Motor neuron (in vitro differentiated cells): ENCODE results near the gene HDAC11. TPM values are rescaled to one million over a fixed set of nuclear protein-coding genes. Genes with fewer than 3 reads are reported as not detected.

Source experiments
- ATAC-seq, 8 experiments: fragments of 200-7000 bp; cut with Tn5 transposase; replicated peaks in 6 of 8; 2 replicates each; pipeline ENCODE4 v1.8.0; 2021; ENCODE audit warnings: mild to moderate bottlenecking in 8 of 8, moderate library complexity in 8 of 8
- H3K27ac ChIP-seq, 2 donors: fragments of 250-450 bp; sonication (Bioruptor Pico); 2 replicates each; pipeline ENCODE4 v1.9.0; 2021; ENCODE audit warnings: antibody characterized with exemption in 2 of 2, mild to moderate bottlenecking in 2 of 2, moderate library complexity in 1 of 2
- H3K4me1 ChIP-seq, 2 donors: fragments of 250-450 bp; sonication (Bioruptor Pico); replicated peaks in 1 of 2; 2 replicates each; pipeline ENCODE4 v1.6.1; 2021; ENCODE audit warnings: antibody characterized with exemption in 2 of 2, mild to moderate bottlenecking in 2 of 2, moderate library complexity in 1 of 2
- H3K4me3 ChIP-seq, 5 donors: fragments of 250-450 bp; sonication (Bioruptor Pico); 2 replicates each; pipeline ENCODE4 v1.9.0; 2021; ENCODE audit warnings: antibody characterized with exemption in 5 of 5, mild to moderate bottlenecking in 5 of 5, moderate library complexity in 4 of 5
- WGBS, 10 experiments: fragments of 450-650 bp; shearing (Covaris generic); methylation state at CpG; one replicate each; pipeline ENCODE4 v1.0.0; 2022; 5-methylcytosine and 5-hydroxymethylcytosine counted together
- in situ Hi-C, 9 experiments: fragments of 400-800 bp; cut with MboI; loops; one replicate each; pipeline ENCODE4 v1.15.0; 2021; ENCODE audit warnings: low sequenced_read_pairs in 9 of 9, low pct_unique_long_range_greater_than_20kb in 2 of 9; ENCODE audit not compliant: unreplicated experiment in 9 of 9
- total RNA-seq, 8 experiments: library from RNA; unstranded; fragments of 300-600 nt; gene quantifications; 2 replicates each; pipeline versions ENCODE4 v1.2.3 to v1.2.4, GENCODE V29; 2022

HDAC11 gene
- total RNA-seq, 8 experiments from 2014 or later = 2.7 to 23.8 (median 11.0) TPM

GRCh38 chr3:13537244-13537908, 57.3 kb downstream of the HDAC11 start:
- Histone ChIP-seq H3K4me1 (no peaks in the 10 kb centered on the region), H3K27ac (no peak overlapping the region), H3K4me3 (no peak overlapping the region)
- no peak for ATAC-seq
- in situ Hi-C loops = no loop called here
- WGBS, 10 experiments = 74 to 100% (median 97%) methylated on average over 2 to 6 of the region's 6 CpGs; no CpG with 5 or more reads in 2 of the 10 experiments

DNA sequence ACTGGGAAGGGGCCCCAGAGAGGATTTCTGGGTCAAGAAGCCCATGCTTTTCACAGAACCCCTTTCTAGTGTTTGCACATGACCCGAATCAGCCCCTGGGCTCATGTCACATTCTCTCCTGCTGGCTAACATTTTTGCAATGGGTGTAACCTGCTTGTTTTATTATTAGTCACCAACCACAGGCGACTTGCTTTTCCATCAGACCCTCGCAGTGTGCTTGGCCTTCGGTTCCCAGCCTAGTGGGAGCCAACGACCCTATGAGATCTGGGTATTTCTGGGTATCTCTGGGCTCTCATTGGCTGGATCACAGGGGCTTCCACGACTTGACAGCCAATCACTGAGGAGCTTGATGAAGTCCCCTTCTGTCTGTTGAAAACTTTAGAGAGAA, 57.8 kb downstream of the HDAC11 start:
- Histone ChIP-seq H3K4me3 (no peak overlapping the region), H3K4me1 (no peaks in the 10 kb centered on the region), H3K27ac (no peak overlapping the region)
- 0 to 100% (median 82%) methylated on average over 1 to 4 of the region's 6 CpGs; no CpG with 5 or more reads in 2 of the 10 experiments for WGBS, 10 experiments
- in situ Hi-C loops = no loop called here
- peak in 3 of 8 experiments; percentile 90 to 93 (median 92) for ATAC-seq

DNA sequence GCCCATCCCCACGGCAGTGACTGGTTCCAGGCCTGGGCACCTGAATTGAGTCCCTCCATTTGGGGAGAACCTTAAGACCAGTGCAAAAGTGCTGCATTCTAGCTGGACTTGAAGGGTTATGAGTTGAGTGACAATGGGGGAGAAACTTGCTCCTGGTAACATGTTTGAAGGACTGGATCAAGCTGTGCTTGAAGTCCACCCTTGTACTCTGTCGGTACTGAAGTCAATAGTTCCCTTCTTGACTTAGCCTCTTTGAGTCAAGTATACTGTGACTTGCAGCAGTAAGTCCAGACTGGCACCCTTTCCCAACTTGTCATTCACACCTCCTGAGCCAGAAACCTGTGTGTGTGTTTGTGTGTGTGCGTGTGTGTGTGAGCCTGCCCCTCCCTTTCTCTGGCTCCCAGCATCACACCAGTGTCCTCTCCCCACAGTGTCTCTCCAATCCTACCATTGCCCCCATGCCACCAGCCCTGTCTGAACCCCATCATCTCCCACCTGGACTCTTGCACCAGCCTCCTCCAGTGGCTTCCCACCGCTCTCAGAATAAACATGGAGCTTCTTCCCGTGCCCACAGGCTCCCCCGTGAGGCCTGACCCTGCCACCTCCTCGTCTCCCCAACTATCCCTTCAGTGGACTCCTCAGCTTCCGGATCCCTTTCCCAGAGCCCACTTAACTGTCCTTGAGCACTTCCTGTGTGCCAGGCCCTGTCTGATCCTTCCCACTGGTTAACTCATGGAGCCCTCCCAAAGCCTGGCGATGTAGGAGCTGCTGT, 58.6 kb downstream of the HDAC11 start:
- 63 to 87% (median 80%) methylated on average over 2 to 4 of the region's 9 CpGs; no CpG with 5 or more reads in 7 of the 10 experiments for WGBS, 10 experiments
- Histone ChIP-seq H3K27ac (no peak overlapping the region), H3K4me3 (no peak overlapping the region), H3K4me1 (no peaks in the 10 kb centered on the region)
- ATAC-seq = no peak
- in situ Hi-C loops = no loop called here

GRCh38 chr3:13539292-13539638, 59.2 kb downstream of the HDAC11 start:
- no peak overlapping the region for H3K27ac ChIP-seq
- no peaks in the 10 kb centered on the region for H3K4me1 ChIP-seq
- no peak overlapping the region for H3K4me3 ChIP-seq
- in situ Hi-C loops = no loop called here
- 43 to 100% (median 66%) methylated on average over 1 to 3 of the region's 5 CpGs; no CpG with 5 or more reads in 6 of the 10 experiments for WGBS, 10 experiments
- peak in 2 of 8 experiments; percentile 7 to 9 for ATAC-seq

- H3K4me3 ChIP-seq = no peak overlapping the region
- H3K4me1 ChIP-seq = no peaks in the 10 kb centered on the region
- in situ Hi-C loops = no loop called here
- WGBS, 10 experiments = 30 to 100% (median 61%) methylated on average over 1 to 5 of the region's 8 CpGs; no CpG with 5 or more reads in 5 of the 10 experiments
- no peak for ATAC-seq
- no peak overlapping the region for H3K27ac ChIP-seq
These were observed 59.6 kb downstream of the HDAC11 start for GRCh38 chr3:13539671-13540070.

GRCh38 chr3:13540297-13540995, 60.3 kb downstream of the HDAC11 start:
- H3K4me1 ChIP-seq = no peaks in the 10 kb centered on the region
- no peak overlapping the region for H3K4me3 ChIP-seq
- in situ Hi-C loops = no loop called here
- H3K27ac ChIP-seq = no peak overlapping the region
- 60 to 100% (median 74%) methylated on average over 1 to 2 of the region's 4 CpGs; no CpG with 5 or more reads in 6 of the 10 experiments for whole genome bisulfite sequencing, 10 experiments
- ATAC-seq = no peak

DNA sequence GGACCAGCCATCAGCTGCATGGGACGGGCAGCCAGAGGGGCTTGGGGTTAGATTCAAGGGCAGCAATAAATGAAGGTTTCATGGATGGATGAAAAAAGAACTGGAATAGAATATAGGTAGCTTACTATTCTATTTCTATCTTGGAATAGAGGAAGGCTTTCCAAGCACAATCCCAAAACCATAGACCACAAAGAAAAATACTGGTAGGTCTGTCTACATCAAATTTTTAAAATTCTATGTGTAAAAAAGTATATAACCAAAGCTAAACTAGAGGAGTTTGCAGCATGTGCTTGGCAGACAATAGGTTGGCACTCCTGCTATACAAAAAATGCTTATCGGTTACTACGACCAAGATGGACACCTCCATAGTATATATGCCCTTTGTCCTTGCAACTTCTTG, 61.6 kb downstream of the HDAC11 start:
- in situ Hi-C loops = no loop called here
- no peak overlapping the region for H3K4me3 ChIP-seq

DNA sequence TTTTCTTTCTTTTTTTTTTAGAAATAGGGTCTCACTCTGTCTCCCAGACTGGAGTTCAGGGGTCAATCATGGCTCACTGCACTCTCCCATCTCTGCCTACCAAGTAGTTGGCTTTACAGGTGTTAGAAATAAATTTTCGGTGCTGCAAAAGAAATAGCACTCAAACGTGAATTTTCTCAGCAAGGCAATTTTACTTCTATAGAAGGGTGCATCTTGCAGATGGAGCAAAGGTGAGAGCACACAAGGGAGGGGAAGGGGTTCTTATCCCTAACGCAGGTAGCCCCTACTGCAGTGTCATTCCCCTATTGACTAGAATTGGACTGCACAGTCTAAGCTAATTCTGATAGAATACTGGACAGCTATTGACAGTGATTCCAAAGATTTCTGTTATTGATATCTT, 62.0 kb downstream of the HDAC11 start:
- H3K4me3 ChIP-seq = no peak overlapping the region
- ATAC-seq = no peak
- no peak overlapping the region for H3K27ac ChIP-seq
- in situ Hi-C loops = no loop called here
- H3K4me1 ChIP-seq = peaks cover 3 to 8% of the 10 kb centered on the region in 2 donors
- 33 to 100% (median 74%) methylated on average over 1 to 3 of the region's 3 CpGs for WGBS, 10 experiments

More for the DNA sequence above, 61.6 kb downstream of the HDAC11 start:
- no peak overlapping the region for H3K27ac ChIP-seq
- ATAC-seq = no peak
- peaks cover 2 to 4% of the 10 kb centered on the region in 2 donors for H3K4me1 ChIP-seq
- 42 to 100% (median 50%) methylated on average over 1 to 3 of the region's 3 CpGs; no CpG with 5 or more reads in 1 of the 10 experiments for WGBS, 10 experiments

GRCh38 chr3:13543253-13543652, 63.1 kb downstream of the HDAC11 start:
- 10 to 100% (median 74%) methylated on average over 2 to 4 of the region's 5 CpGs; no CpG with 5 or more reads in 6 of the 10 experiments for WGBS, 10 experiments
- H3K4me1 ChIP-seq = peaks cover 3 to 9% of the 10 kb centered on the region in 2 donors
- in situ Hi-C loops = no loop called here
- peak in 2 of 8 experiments; percentile 59 to 73 for ATAC-seq
- H3K27ac ChIP-seq = no peak overlapping the region
- no peak overlapping the region for H3K4me3 ChIP-seq

- 0 to 100% (median 60%) methylated on average over 1 to 4 of the region's 6 CpGs; no CpG with 5 or more reads in 3 of the 10 experiments for WGBS, 10 experiments
- peak in 2 of 8 experiments; percentile 45 to 46 for ATAC-seq
- peaks cover 3 to 9% of the 10 kb centered on the region in 2 donors for H3K4me1 ChIP-seq
- in situ Hi-C loops = no loop called here
- no peak overlapping the region for H3K27ac ChIP-seq
- H3K4me3 ChIP-seq = no peak overlapping the region
These were observed 64.3 kb downstream of the HDAC11 start for GRCh38 chr3:13544293-13544831.

- no peak overlapping the region for H3K4me3 ChIP-seq
- no peak for ATAC-seq
- 28 to 80% (median 57%) methylated on average over 1 to 7 of the region's 9 CpGs; no CpG with 5 or more reads in 2 of the 10 experiments for WGBS, 10 experiments
- H3K27ac ChIP-seq = no peak overlapping the region
- in situ Hi-C loops = no loop called here
- peaks cover 3 to 9% of the 10 kb centered on the region in 2 donors for H3K4me1 ChIP-seq
These were observed 65.0 kb downstream of the HDAC11 start for GRCh38 chr3:13544951-13545651.

- peaks cover 3 to 9% of the 10 kb centered on the region in 2 donors for H3K4me1 ChIP-seq
- in situ Hi-C loops = no loop called here
- 50 to 100% (median 80%) methylated on average over 1 to 3 of the region's 9 CpGs; no CpG with 5 or more reads in 5 of the 10 experiments for WGBS, 10 experiments
- H3K4me3 ChIP-seq = no peak overlapping the region
- H3K27ac ChIP-seq = no peak overlapping the region
- ATAC-seq = no peak
These were observed 65.9 kb downstream of the HDAC11 start for GRCh38 chr3:13545952-13546454.
